ENCODE measurements around the gene ARHGAP6. TPM values are rescaled to one million over a fixed set of nuclear protein-coding genes. Genes with fewer than 3 reads are reported as not detected.

ARHGAP6 gene
- total and polyA plus RNA-seq, 2 experiments from 2014 or later = 0.26 to 0.59 TPM

- TF ChIP-seq REST (IDR thresholded peaks at IDR 0.05; ENCODE audit: unreplicated experiment) (no peak), STAT1 (IDR thresholded peaks at IDR 0.05; ENCODE audit: unreplicated experiment) (no peak), ZNF462 (CRISPR knock-in tag; IDR thresholded peaks at IDR 0.05) (no peak)
Observed at GRCh38 chrX:11097933-11098332, 567.8 kb downstream of the ARHGAP6 start (continued).

GRCh38 chrX:11089802-11090201 is 575.9 kb downstream of the ARHGAP6 start:
- DNase-seq (ENCODE audit: low spot score) (no peak), ATAC-seq (no peak)
- H3K27me3 Mint-ChIP-seq (ENCODE audit: insufficient read depth, low read depth, poor library complexity) = no peaks in the 10 kb centered on the region
- Histone ChIP-seq H3K27ac (ENCODE audit: low read depth) (no peak overlapping the region), H3F3A (replicated peaks; ENCODE audit: low read depth) (no peaks in the 10 kb centered on the region), H3K27me3 (ENCODE audit: insufficient read depth) (no peaks in the 10 kb centered on the region), H3K4me2 (no peak overlapping the region), H4K20me1 (replicated peaks; ENCODE audit: insufficient read depth) (no peaks in the 10 kb centered on the region), H3K4me3 (no peak overlapping the region), H3K9me2 (ENCODE audit: insufficient read depth) (no peaks in the 10 kb centered on the region), H3K79me2 (replicated peaks; ENCODE audit: insufficient read depth) (no peaks in the 10 kb centered on the region), H2AFZ (no peak overlapping the region), H3K4me1 (ENCODE audit: insufficient read depth) (no peaks in the 10 kb centered on the region), H3K36me3 (ENCODE audit: insufficient read depth) (no peaks in the 10 kb centered on the region)
- H3K9me3 Mint-ChIP-seq = peaks cover 12% of the 10 kb centered on the region
- H3K36me3 Mint-ChIP-seq (ENCODE audit: low read depth) = peaks cover 7% of the 10 kb centered on the region; the same call in 1 of the 3 replicates
- H3K27ac Mint-ChIP-seq = no peak overlapping the region
- H3K4me1 Mint-ChIP-seq = no peaks in the 10 kb centered on the region
- no peak overlapping the region for H3K4me3 Mint-ChIP-seq
- TF ChIP-seq CREB1 (CRISPR knock-in tag; IDR thresholded peaks at IDR 0.05; ENCODE audit: low read depth) (no peak), ETS1 (IDR thresholded peaks at IDR 0.05) (no peak), REST (IDR thresholded peaks at IDR 0.05; ENCODE audit: unreplicated experiment) (no peak), ZNF114 (CRISPR knock-in tag; IDR thresholded peaks at IDR 0.05) (no peak)
